ENCODE results near the gene TNS1.

- no peak for TF ChIP-seq CTCF (IDR thresholded peaks at IDR 0.05; ENCODE audit: poor library complexity)
- TF ChIP-seq EZH2 (IDR thresholded peaks at IDR 0.05; ENCODE audit: borderline replicate concordance) = no peak
These were observed 1.2 kb upstream of the TNS1 start for GRCh38 chr2:218003981-218004419.

All from hepatocyte (in vitro differentiated cells).